B cell (primary cell): ENCODE results near the gene ZNF580. TPM values are rescaled to one million over a fixed set of nuclear protein-coding genes. Genes with fewer than 3 reads are reported as not detected.

Experiments used
- ATAC-seq: fragments of 200-7000 bp; cut with Tn5 transposase; one replicate; pipeline ENCODE4 v1.10.0; 2021; ENCODE audit warnings: low read depth, mild to moderate bottlenecking, moderate number of reproducible peaks, moderate library complexity
- CTCF ChIA-PET: fragments of 350-600 bp; sonication (Branson Sonifier 250); formaldehyde crosslinking; loops from one replicate; lab custom pipeline; 2021; ENCODE audit warnings: antibody characterized with exemption, inconsistent platforms; lab: Charles Lee
- POLR2A ChIA-PET: fragments of 350-600 bp; sonication (Branson Sonifier 250); formaldehyde crosslinking; loops from one replicate; lab custom pipeline; 2021; ENCODE audit warnings: antibody characterized with exemption; lab: Charles Lee
- DNase-seq: peaks from one replicate; pipeline ENCODE4 v3.0.0; 2013
- H2AFZ ChIP-seq: 2 replicates; pipeline ENCODE4 v1.6.1; 2012; ENCODE audit warnings: mild to moderate bottlenecking, low read depth, low read length; ENCODE audit not compliant: insufficient read depth, poor library complexity, severe bottlenecking
- H3K27ac ChIP-seq, 2 donors: 1 replicate in 1 of 2; 2 replicates in 1 of 2; pipeline ENCODE4 v1.5.1; 2012 to 2013; ENCODE audit warnings: low read length in 2 of 2, mild to moderate bottlenecking in 2 of 2, moderate library complexity in 1 of 2
- H3K27me3 ChIP-seq, 4 experiments: fragments of 200-600 bp in 1 of 4; sonication (generic) in 1 of 4; replicated peaks in 1 of 4; 1 replicate in 2 of 4; 2 replicates in 2 of 4; pipeline versions ENCODE4 v1.6.1 to v1.7.0; 2013 to 2016; ENCODE audit warnings: low read length in 3 of 4, mild to moderate bottlenecking in 2 of 4, mixed read lengths in 1 of 4, moderate library complexity in 1 of 4; ENCODE audit not compliant: insufficient read depth in 4 of 4, control insufficient read depth in 3 of 4; ENCODE audit errors: control extremely low read depth in 1 of 4
- H3K36me3 ChIP-seq, 2 experiments: replicated peaks in 1 of 2; 1 replicate in 1 of 2; 2 replicates in 1 of 2; pipeline versions ENCODE4 v1.6.1 to v1.7.1; 2013; ENCODE audit warnings: low read length in 1 of 2; ENCODE audit not compliant: insufficient read depth in 2 of 2, control insufficient read depth in 1 of 2; ENCODE audit errors: control extremely low read depth in 1 of 2, extremely low read depth in 1 of 2
- H3K4me1 ChIP-seq, 2 donors: fragments of 200-600 bp in 1 of 2; sonication (generic) in 1 of 2; 1 replicate in 1 of 2; 2 replicates in 1 of 2; pipeline versions ENCODE4 v1.5.1 to v1.6.1; 2013 to 2017; ENCODE audit warnings: low read length in 2 of 2; ENCODE audit not compliant: control insufficient read depth in 2 of 2, insufficient read depth in 2 of 2
- H3K4me2 ChIP-seq: replicated peaks from 2 replicates; pipeline ENCODE3; 2012; ENCODE audit warnings: mild to moderate bottlenecking, low read depth, low read length; ENCODE audit not compliant: poor library complexity, severe bottlenecking
- H3K4me3 ChIP-seq, 5 experiments: fragments of 200-600 bp in 1 of 5; sonication (generic) in 1 of 5; 1 replicate in 3 of 5; 2 replicates in 2 of 5; pipeline versions ENCODE4 v1.5.1 to v1.7.0; 2011 to 2016; ENCODE audit warnings: low read length in 4 of 5, mild to moderate bottlenecking in 4 of 5, low read depth in 2 of 5, control low read depth in 1 of 5, moderate library complexity in 1 of 5; ENCODE audit not compliant: insufficient read depth in 1 of 5; ENCODE audit errors: control extremely low read depth in 1 of 5, extremely low read depth in 1 of 5
- H3K79me2 ChIP-seq: fragments of 200-600 bp; sonication (generic); one replicate; pipeline ENCODE4 v1.6.0; 2016; ENCODE audit warnings: low read length; ENCODE audit not compliant: control insufficient read depth, insufficient read depth
- H3K9ac ChIP-seq: fragments of 200-600 bp; sonication (generic); 2 replicates; pipeline ENCODE4 v1.6.1; 2017; ENCODE audit warnings: mild to moderate bottlenecking, low read length, moderate library complexity
- H3K9me3 ChIP-seq, 3 donors: one replicate each; pipeline versions ENCODE4 v1.6.1 to v1.7.1; 2013; ENCODE audit warnings: low read length in 2 of 3; ENCODE audit not compliant: control insufficient read depth in 2 of 3, insufficient read depth in 1 of 3; ENCODE audit errors: control extremely low read depth in 1 of 3
- H4K20me1 ChIP-seq: 2 replicates; pipeline ENCODE4 v1.6.0; 2012; ENCODE audit warnings: mild to moderate bottlenecking, low read length; ENCODE audit not compliant: insufficient read depth, control insufficient read depth, poor library complexity, severe bottlenecking
- H3K27ac Mint-ChIP-seq: one replicate; pipeline ENCODE4 v1.8.0; 2021; ENCODE audit warnings: mixed read lengths
- H3K27me3 Mint-ChIP-seq: one replicate; pipeline ENCODE4 v1.8.0; 2021; ENCODE audit warnings: mixed read lengths
- H3K4me1 Mint-ChIP-seq: one replicate; pipeline ENCODE4 v1.8.0; 2021; ENCODE audit warnings: mixed read lengths
- H3K4me3 Mint-ChIP-seq: one replicate; pipeline ENCODE4 v1.8.0; 2021; ENCODE audit warnings: mixed read lengths
- H3K9me3 Mint-ChIP-seq: one replicate; pipeline ENCODE4 v1.8.0; 2022; ENCODE audit warnings: mixed read lengths; ENCODE audit not compliant: insufficient read depth
- EZH2 ChIP-seq: IDR thresholded peaks from 2 replicates; pipeline ENCODE4 v1.6.1; 2012; ENCODE audit warnings: borderline replicate concordance, low read depth, mild to moderate bottlenecking, moderate library complexity, low read length; ENCODE audit not compliant: insufficient read depth, poor library complexity, severe bottlenecking
- WGBS: methylation state at CpG from one replicate; pipeline ENCODE4 v1.1.5; 2013; ENCODE audit warnings: missing lambda C conversion rate; ENCODE audit not compliant: insufficient coverage; 5-methylcytosine and 5-hydroxymethylcytosine counted together
- intact Hi-C: fragments of 100-400 bp; cut with micrococcal nuclease; formaldehyde crosslinking; loops from one replicate; pipeline ENCODE4 v1.10.0; 2022
- polyA plus RNA-seq: library from polyadenylated mRNA; depleted of rRNA; stranded (reverse); fragments of >200 nt; gene quantifications from 2 replicates; pipeline ENCODE4 v1.2.3, GENCODE V29; 2012
- total RNA-seq, 2 donors: library from RNA; stranded (reverse); fragments of 120-200 nt in 1 of 2; gene quantifications; 1 replicate in 1 of 2; 2 replicates in 1 of 2; pipeline versions ENCODE4 v1.2.3 to v1.2.4, GENCODE V29; 2013 to 2022
- TF ChIP-seq, protein P1 (sequence below): fragments of 200-600 bp; IDR thresholded peaks from one replicate; pipeline ENCODE4 v1.8.0; 2022; ENCODE audit warnings: antibody characterized with exemption, mild to moderate bottlenecking

Gene ZNF580
- total and polyA plus RNA-seq, 2 donors (not counting 1 experiment from before 2014, with no cell fraction given), result 69.8 to 101 TPM

DNA sequence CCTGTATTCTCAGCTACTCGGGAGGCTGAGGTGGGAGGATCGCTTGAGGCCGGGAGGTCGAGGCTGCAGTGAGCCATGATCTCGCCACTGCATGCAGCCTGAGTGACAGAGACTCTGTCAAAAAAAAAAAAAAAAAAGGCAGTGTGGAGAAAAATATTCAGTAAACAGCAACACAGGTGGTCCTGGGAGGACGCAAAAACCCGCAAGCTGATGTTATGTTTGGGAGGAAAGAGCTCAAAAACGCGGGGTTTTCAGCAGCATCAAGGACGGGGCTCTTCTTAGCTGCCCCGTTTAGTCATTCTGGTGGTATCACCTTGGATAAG is 15.8 kb upstream of the ZNF580 start:
- peak overlapping the region; percentile 95 for H3K4me3 Mint-ChIP-seq
- Histone ChIP-seq H4K20me1 (peaks cover 7% of the 10 kb centered on the region), H3K36me3 (peaks cover 0 to 6% of the 10 kb centered on the region in 2 experiments), H3K27me3 (no peaks in the 10 kb centered on the region), H2AFZ (peak overlapping the region; percentile 82), H3K79me2 (peaks cover 8% of the 10 kb centered on the region), H3K27ac (peak overlapping the region; percentile 87), H3K4me2 (peak overlapping the region; percentile 81), H3K4me1 (peaks cover 10 to 14% of the 10 kb centered on the region in 2 donors), H3K9ac (peak overlapping the region; percentile 85), H3K9me3 (no peaks in the 10 kb centered on the region), H3K4me3 (peak overlapping the region in 4 of 5 experiments; percentile 47 to 84 (median 69))
- 29% methylated on average over 2 of the region's 11 CpGs for WGBS
- ChIA-PET POLR2A (interaction anchor here (0.6 to 2.4 kb wide), 17 partner anchors 8 to 495 kb away, joined by 3 to 58 read pairs (median 5); partner anchors contain the start of genes CCDC106, FIZ1, U2AF2 and UBE2S), CTCF (interaction anchor here (0.6 to 3.8 kb wide), 18 partner anchors 9 to 484 kb away, joined by 3 to 27 read pairs (median 5); partner anchors contain the start of genes FIZ1 and ZNF865)
- DNase-seq (no peak), ATAC-seq (no peak)
- no peak for TF ChIP-seq EZH2
- TF ChIP-seq, protein P1, sequence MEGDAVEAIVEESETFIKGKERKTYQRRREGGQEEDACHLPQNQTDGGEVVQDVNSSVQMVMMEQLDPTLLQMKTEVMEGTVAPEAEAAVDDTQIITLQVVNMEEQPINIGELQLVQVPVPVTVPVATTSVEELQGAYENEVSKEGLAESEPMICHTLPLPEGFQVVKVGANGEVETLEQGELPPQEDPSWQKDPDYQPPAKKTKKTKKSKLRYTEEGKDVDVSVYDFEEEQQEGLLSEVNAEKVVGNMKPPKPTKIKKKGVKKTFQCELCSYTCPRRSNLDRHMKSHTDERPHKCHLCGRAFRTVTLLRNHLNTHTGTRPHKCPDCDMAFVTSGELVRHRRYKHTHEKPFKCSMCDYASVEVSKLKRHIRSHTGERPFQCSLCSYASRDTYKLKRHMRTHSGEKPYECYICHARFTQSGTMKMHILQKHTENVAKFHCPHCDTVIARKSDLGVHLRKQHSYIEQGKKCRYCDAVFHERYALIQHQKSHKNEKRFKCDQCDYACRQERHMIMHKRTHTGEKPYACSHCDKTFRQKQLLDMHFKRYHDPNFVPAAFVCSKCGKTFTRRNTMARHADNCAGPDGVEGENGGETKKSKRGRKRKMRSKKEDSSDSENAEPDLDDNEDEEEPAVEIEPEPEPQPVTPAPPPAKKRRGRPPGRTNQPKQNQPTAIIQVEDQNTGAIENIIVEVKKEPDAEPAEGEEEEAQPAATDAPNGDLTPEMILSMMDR, result no peak
- no peaks in the 10 kb centered on the region for H3K27me3 Mint-ChIP-seq
- no peaks in the 10 kb centered on the region for H3K9me3 Mint-ChIP-seq
- H3K27ac Mint-ChIP-seq, result peak overlapping the region; percentile 99
- H3K4me1 Mint-ChIP-seq, result peaks cover 18% of the 10 kb centered on the region
- intact Hi-C loops, result loop anchor here (10.0 kb wide), 1 partner anchor 520 kb away; the partner anchor contains the start of gene ZNF444

DNA sequence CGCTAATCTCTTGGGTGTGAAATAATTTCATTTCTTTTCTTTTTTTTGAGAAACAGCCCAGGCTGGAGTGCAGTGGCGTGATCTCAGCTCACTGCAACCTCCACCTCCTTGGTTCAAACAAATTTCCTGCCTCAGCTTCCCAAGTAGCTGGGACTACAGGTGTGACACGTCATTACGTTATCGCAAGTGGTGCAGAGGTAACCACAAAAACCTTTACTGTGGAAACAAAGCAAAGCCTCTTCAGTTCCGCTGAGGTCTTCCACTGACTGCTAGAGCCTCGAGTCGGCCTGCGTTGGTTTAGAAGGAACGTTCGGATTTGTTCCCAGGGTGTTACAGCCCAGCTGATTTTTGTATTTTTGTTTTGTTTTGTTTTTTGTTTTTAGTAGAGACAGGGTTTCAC is 14.5 kb upstream of the ZNF580 start:
- H3K27ac ChIP-seq, result no peak overlapping the region
- H4K20me1 ChIP-seq, result peaks cover 7% of the 10 kb centered on the region
- H3K27me3 ChIP-seq, result no peaks in the 10 kb centered on the region
- POLR2A ChIA-PET, result interaction anchor here (0.9 to 2.0 kb wide), 2 partner anchors 20 to 28 kb away, joined by 3 to 5 read pairs; partner anchors contain the start of gene ZNF865
- 89% methylated on average over 10 of the region's 11 CpGs for WGBS
- no peak for ATAC-seq
- peaks cover 10 to 15% of the 10 kb centered on the region in 2 donors for H3K4me1 ChIP-seq
- H3K4me1 Mint-ChIP-seq, result peaks cover 16% of the 10 kb centered on the region
- no peak for DNase-seq
- intact Hi-C loops, result loop anchor here (10.0 kb wide), 1 partner anchor 518 kb away; the partner anchor contains the start of gene ZNF444
- H3K9me3 Mint-ChIP-seq, result no peaks in the 10 kb centered on the region
- H3K27me3 Mint-ChIP-seq, result no peaks in the 10 kb centered on the region
- CTCF ChIA-PET, result interaction anchor here (0.6 to 3.8 kb wide), 11 partner anchors 11 to 487 kb away, joined by 3 to 25 read pairs (median 5); partner anchors contain the start of gene ZNF865
- no peaks in the 10 kb centered on the region for H3K36me3 ChIP-seq
- no peaks in the 10 kb centered on the region for H3K9me3 ChIP-seq
- H3K4me3 ChIP-seq, result no peak overlapping the region
- H3K27ac Mint-ChIP-seq, result no peak overlapping the region
- H3K9ac ChIP-seq, result no peak overlapping the region
- peaks cover 8% of the 10 kb centered on the region for H3K79me2 ChIP-seq
- TF ChIP-seq EZH2, result no peak
- TF ChIP-seq, protein P1, result no peak
- no peak overlapping the region for H3K4me2 ChIP-seq
- H2AFZ ChIP-seq, result no peak overlapping the region
- H3K4me3 Mint-ChIP-seq, result peak overlapping the region; percentile 32
